HCT116 (cell line): ENCODE data around the gene PLD1. TPM values are rescaled to one million over a fixed set of nuclear protein-coding genes. Genes with fewer than 3 reads are reported as not detected.

Source experiments
- ATAC-seq: fragments of 200-7000 bp; cut with Tn5 transposase; 2 replicates; pipeline ENCODE4 v1.9.1; 2020; ENCODE audit warnings: mild to moderate bottlenecking, moderate library complexity
- BruUV-seq: library from RNA; stranded (reverse); fragments of 400-500 nt; replicated peaks from 2 replicates; lab custom pipeline; 2021; lab: Mats Ljungman, UMichigan
- CTCF ChIA-PET: fragments of 300-600 bp; sonication (Branson Sonifier 250); formaldehyde crosslinking; loops from one replicate; lab custom pipeline; 2021; ENCODE audit warnings: antibody characterized with exemption; lab: Charles Lee
- POLR2A ChIA-PET: fragments of 300-600, 350-600 bp; sonication (Branson Sonifier 250); formaldehyde crosslinking; loops from one replicate; lab custom pipeline; 2021; ENCODE audit warnings: antibody characterized with exemption; lab: Charles Lee
- RAD21 ChIA-PET, 2 experiments: fragments of 300-600 bp; sonication (Branson Sonifier 250); formaldehyde crosslinking; loops; one replicate each; lab custom pipeline; 2023; ENCODE audit warnings: low total read pairs in 2 of 2; ENCODE audit not compliant: uncharacterized antibody in 2 of 2, unreplicated experiment in 2 of 2, low non-redundant PET in 1 of 2; lab: Charles Lee
- DNase-seq: peaks from one replicate; pipeline ENCODE4 v3.0.0-alpha.2; 2010; ENCODE audit warnings: low read depth, low spot score
- H2AFZ ChIP-seq: fragments of 200-600 bp; shearing (Covaris generic), sonication (generic); 2 replicates; pipeline ENCODE4 v1.6.1; 2017; ENCODE audit warnings: low read depth, mixed run types, mixed read lengths, antibody characterized with exemption, low read length; ENCODE audit not compliant: poor library complexity, severe bottlenecking
- H3K27ac ChIP-seq: 2 replicates; pipeline ENCODE4 v1.5.1; 2012; ENCODE audit warnings: low read depth, low read length
- H3K27me3 ChIP-seq: fragments of 200-600 bp; sonication (generic); 2 replicates; pipeline ENCODE4 v1.6.1; 2016; ENCODE audit warnings: mixed run types, low read length, mixed read lengths; ENCODE audit not compliant: insufficient read depth
- H3K36me3 ChIP-seq, 2 experiments: fragments of 200-500 bp in 1 of 2; fragments of 200-600 bp in 1 of 2; sonication (Bioruptor generic) in 1 of 2; sonication (generic) in 1 of 2; 2 replicates each; pipeline versions ENCODE4 v1.5.1 to v1.6.1; 2014 to 2016; ENCODE audit warnings: low read length in 2 of 2, inconsistent platforms in 1 of 2, mixed read lengths in 1 of 2, mixed run types in 1 of 2; ENCODE audit not compliant: insufficient read depth in 2 of 2, control insufficient read depth in 1 of 2
- H3K4me1 ChIP-seq, 2 experiments: fragments of 200-600 bp in 1 of 2; sonication (generic) in 1 of 2; 2 replicates each; pipeline versions ENCODE4 v1.5.1 to v1.6.1; 2012 to 2017; ENCODE audit warnings: low read length in 2 of 2, inconsistent platforms in 1 of 2, mild to moderate bottlenecking in 1 of 2, mixed read lengths in 1 of 2, mixed run types in 1 of 2, moderate library complexity in 1 of 2; ENCODE audit not compliant: insufficient read depth in 2 of 2, control insufficient read depth in 1 of 2
- H3K4me2 ChIP-seq: fragments of 200-600 bp; sonication (generic); 2 replicates; pipeline ENCODE4 v1.6.1; 2017; ENCODE audit warnings: mixed run types, low read length, mixed read lengths
- H3K4me3 ChIP-seq, 2 experiments: fragments of 200-600 bp in 1 of 2; sonication (generic) in 1 of 2; replicated peaks in 1 of 2; 2 replicates each; pipeline ENCODE4 v1.5.1; 2011 to 2016; ENCODE audit warnings: low read length in 2 of 2, control low read depth in 1 of 2, low read depth in 1 of 2, mild to moderate bottlenecking in 1 of 2, mixed read lengths in 1 of 2, mixed run types in 1 of 2
- H3K79me2 ChIP-seq: fragments of 200-600 bp; sonication (generic); 2 replicates; pipeline ENCODE4 v1.6.1; 2017; ENCODE audit warnings: mild to moderate bottlenecking, mixed run types, low read length, moderate library complexity, mixed read lengths; ENCODE audit not compliant: insufficient read depth
- H3K9ac ChIP-seq: fragments of 200-600 bp; sonication (generic); 2 replicates; pipeline ENCODE4 v1.6.1; 2016; ENCODE audit warnings: low read length, mixed read lengths
- H3K9me2 ChIP-seq: fragments of 200-600 bp; sonication (generic), shearing (Covaris generic); 2 replicates; pipeline ENCODE4 v1.6.1; 2017; ENCODE audit warnings: mixed run types, mild to moderate bottlenecking, moderate library complexity; ENCODE audit not compliant: insufficient read depth
- H3K9me3 ChIP-seq, 2 experiments: fragments of 200-500 bp in 1 of 2; fragments of 200-600 bp in 1 of 2; sonication (Bioruptor generic) in 1 of 2; sonication (generic) in 1 of 2; 2 replicates each; pipeline ENCODE4 v1.6.1; 2014 to 2017; ENCODE audit warnings: low read length in 2 of 2, mixed read lengths in 2 of 2, inconsistent platforms in 1 of 2, low read depth in 1 of 2, mild to moderate bottlenecking in 1 of 2, mixed run types in 1 of 2, moderate library complexity in 1 of 2; ENCODE audit not compliant: control insufficient read depth in 1 of 2, insufficient read depth in 1 of 2
- H4K20me1 ChIP-seq: fragments of 200-600 bp; sonication (generic), shearing (Covaris generic); 2 replicates; pipeline ENCODE4 v1.6.1; 2017; ENCODE audit warnings: mixed run types, mild to moderate bottlenecking, moderate library complexity; ENCODE audit not compliant: insufficient read depth
- EGR1 ChIP-seq: IDR thresholded peaks from 2 replicates; pipeline ENCODE4 v1.6.1; 2012; ENCODE audit warnings: low read depth
- SRF ChIP-seq: IDR thresholded peaks from 2 replicates; pipeline ENCODE4 v1.6.1; 2012; ENCODE audit warnings: low read depth
- YY1 ChIP-seq: IDR thresholded peaks from 2 replicates; pipeline ENCODE4 v1.6.1; 2011; ENCODE audit warnings: low read length, low read depth, moderate library complexity, mild to moderate bottlenecking; ENCODE audit not compliant: insufficient replicate concordance; ENCODE audit errors: extremely low read depth
- ZFX ChIP-seq: fragments of 450-650 bp; IDR thresholded peaks from 2 replicates; pipeline ENCODE4 v1.6.1; 2017
- intact Hi-C: fragments of 100-400 bp; cut with micrococcal nuclease; formaldehyde crosslinking; loops from 2 replicates; pipeline ENCODE4 v1.10.0; 2022
- total RNA-seq: library from RNA; stranded (reverse); gene quantifications from one replicate; pipeline ENCODE4 v1.2.1, GENCODE V29; 2021; ENCODE audit not compliant: unreplicated experiment
- TF ChIP-seq, protein P1 (sequence below): IDR thresholded peaks from 2 replicates; pipeline ENCODE4 v1.6.1; 2012; ENCODE audit warnings: low read depth

Gene PLD1
- total RNA-seq, 1 experiment from 2014 or later = 8.4 TPM

DNA sequence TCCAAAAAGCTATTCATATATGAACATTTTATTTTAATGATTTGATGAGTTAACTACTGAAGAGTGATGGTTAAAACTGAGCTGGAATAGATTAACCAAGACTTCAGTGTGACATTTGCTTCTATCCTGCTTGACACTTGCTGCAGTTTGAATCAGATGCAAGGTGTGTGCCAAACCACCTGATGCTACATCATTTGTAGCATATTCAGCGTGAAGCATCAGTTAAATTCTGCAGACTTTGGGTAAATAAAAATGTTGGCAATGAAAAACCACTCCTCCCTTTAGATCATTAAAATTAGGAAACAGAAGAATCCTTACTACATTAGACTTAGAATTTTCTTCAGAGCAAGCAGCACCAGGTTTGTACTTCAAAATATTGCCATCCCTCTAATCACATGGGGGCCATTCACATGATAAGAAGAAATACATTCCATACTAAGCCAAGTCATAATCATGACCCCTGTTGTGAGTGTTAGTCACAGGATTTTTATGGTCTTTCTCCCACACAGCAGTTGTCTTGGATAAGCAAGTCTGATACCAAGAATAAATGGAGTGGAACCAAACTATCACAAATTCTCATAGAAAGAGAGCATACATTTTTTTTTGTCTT, 189.4 kb downstream of the PLD1 start:
- Histone ChIP-seq H3K27me3 (no peaks in the 10 kb centered on the region), H3K4me3 (no peak overlapping the region), H3K9ac (no peak overlapping the region), H4K20me1 (no peaks in the 10 kb centered on the region), H2AFZ (no peak overlapping the region), H3K79me2 (no peaks in the 10 kb centered on the region), H3K9me3 (no peaks in the 10 kb centered on the region), H3K9me2 (no peaks in the 10 kb centered on the region), H3K36me3 (no peaks in the 10 kb centered on the region), H3K27ac (no peak overlapping the region), H3K4me2 (no peak overlapping the region; the same call in 1 of the 2 replicates), H3K4me1 (peaks cover 0 to 8% of the 10 kb centered on the region in 2 experiments; a peak in 1 of 4 replicates)
- no peak for TF ChIP-seq EGR1
- no peak for TF ChIP-seq ZFX
- RAD21 ChIA-PET = no interaction called here
- ATAC-seq (peak; percentile 44; the same call in 1 of the 2 replicates), DNase-seq (peak; percentile 7)
- CTCF ChIA-PET = no interaction called here
- POLR2A ChIA-PET = no interaction called here
- no TSS peak for BruUV-seq
- intact Hi-C loops = no loop called here

DNA sequence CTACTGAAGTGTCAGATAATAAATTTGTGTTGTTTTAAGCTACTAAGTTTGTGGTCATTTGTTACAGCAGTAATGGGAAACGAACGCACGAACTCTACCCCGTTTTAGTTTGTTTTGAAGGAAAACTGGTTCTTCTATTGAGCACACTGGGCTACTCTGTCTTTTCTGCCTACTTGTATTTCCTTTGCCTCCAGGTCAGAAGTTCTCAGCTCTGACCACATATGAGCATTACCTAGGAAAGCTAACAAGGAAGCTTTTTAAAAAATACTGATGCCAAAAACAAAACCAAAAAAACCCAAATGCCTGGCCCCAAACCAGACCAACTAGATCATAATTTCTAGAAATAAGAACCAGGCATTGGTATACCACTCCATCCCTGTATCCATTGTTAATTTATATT, 193.5 kb downstream of the PLD1 start:
- H2AFZ ChIP-seq = no peak overlapping the region
- no peaks in the 10 kb centered on the region for H3K27me3 ChIP-seq
- RAD21 ChIA-PET = no interaction called here
- no peaks in the 10 kb centered on the region for H3K9me2 ChIP-seq
- BruUV-seq = no TSS peak
- H3K4me3 ChIP-seq = no peak overlapping the region
- no peaks in the 10 kb centered on the region for H4K20me1 ChIP-seq
- CTCF ChIA-PET = no interaction called here
- H3K4me1 ChIP-seq = peaks cover 0 to 8% of the 10 kb centered on the region in 2 experiments; a peak in 1 of 4 replicates
- no peak for DNase-seq
- POLR2A ChIA-PET = no interaction called here
- no peaks in the 10 kb centered on the region for H3K79me2 ChIP-seq
- no peak overlapping the region for H3K9ac ChIP-seq
- intact Hi-C loops = no loop called here
- no peak overlapping the region for H3K4me2 ChIP-seq
- no peak overlapping the region for H3K27ac ChIP-seq
- H3K9me3 ChIP-seq = no peaks in the 10 kb centered on the region
- TF ChIP-seq SRF = no peak
- no peak for TF ChIP-seq YY1
- TF ChIP-seq, protein P1, sequence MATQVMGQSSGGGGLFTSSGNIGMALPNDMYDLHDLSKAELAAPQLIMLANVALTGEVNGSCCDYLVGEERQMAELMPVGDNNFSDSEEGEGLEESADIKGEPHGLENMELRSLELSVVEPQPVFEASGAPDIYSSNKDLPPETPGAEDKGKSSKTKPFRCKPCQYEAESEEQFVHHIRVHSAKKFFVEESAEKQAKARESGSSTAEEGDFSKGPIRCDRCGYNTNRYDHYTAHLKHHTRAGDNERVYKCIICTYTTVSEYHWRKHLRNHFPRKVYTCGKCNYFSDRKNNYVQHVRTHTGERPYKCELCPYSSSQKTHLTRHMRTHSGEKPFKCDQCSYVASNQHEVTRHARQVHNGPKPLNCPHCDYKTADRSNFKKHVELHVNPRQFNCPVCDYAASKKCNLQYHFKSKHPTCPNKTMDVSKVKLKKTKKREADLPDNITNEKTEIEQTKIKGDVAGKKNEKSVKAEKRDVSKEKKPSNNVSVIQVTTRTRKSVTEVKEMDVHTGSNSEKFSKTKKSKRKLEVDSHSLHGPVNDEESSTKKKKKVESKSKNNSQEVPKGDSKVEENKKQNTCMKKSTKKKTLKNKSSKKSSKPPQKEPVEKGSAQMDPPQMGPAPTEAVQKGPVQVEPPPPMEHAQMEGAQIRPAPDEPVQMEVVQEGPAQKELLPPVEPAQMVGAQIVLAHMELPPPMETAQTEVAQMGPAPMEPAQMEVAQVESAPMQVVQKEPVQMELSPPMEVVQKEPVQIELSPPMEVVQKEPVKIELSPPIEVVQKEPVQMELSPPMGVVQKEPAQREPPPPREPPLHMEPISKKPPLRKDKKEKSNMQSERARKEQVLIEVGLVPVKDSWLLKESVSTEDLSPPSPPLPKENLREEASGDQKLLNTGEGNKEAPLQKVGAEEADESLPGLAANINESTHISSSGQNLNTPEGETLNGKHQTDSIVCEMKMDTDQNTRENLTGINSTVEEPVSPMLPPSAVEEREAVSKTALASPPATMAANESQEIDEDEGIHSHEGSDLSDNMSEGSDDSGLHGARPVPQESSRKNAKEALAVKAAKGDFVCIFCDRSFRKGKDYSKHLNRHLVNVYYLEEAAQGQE = no peak
- ATAC-seq = no peak
- no peaks in the 10 kb centered on the region for H3K36me3 ChIP-seq
